HFFc6 (cell line): Measurements from ENCODE around the gene ARHGAP32. TPM values are rescaled to one million over a fixed set of nuclear protein-coding genes. Genes with fewer than 3 reads are reported as not detected.
"Not testable (repeated sequence)": the region's sequence is repeated elsewhere in the genome, so short reads cannot be mapped to it uniquely, and the experiment has no call there.

Experiments
- DNase-seq: peaks from one replicate; pipeline ENCODE4 v3.0.0-alpha.2; 2018
- H3K27ac Mint-ChIP-seq: 2 replicates; pipeline ENCODE4 v1.8.0; 2020; ENCODE audit warnings: mild to moderate bottlenecking, mixed read lengths
- H3K27me3 Mint-ChIP-seq: 2 replicates; pipeline ENCODE4 v1.8.0; 2021; ENCODE audit warnings: mild to moderate bottlenecking, moderate library complexity, mixed read lengths; ENCODE audit not compliant: insufficient read depth
- H3K36me3 Mint-ChIP-seq: 2 replicates; pipeline ENCODE4 v1.8.0; 2021; ENCODE audit warnings: low read depth, mixed read lengths
- H3K4me1 Mint-ChIP-seq: 2 replicates; pipeline ENCODE4 v1.8.0; 2020; ENCODE audit warnings: low read depth, mixed read lengths
- H3K4me3 Mint-ChIP-seq: 2 replicates; pipeline ENCODE4 v1.8.0; 2020; ENCODE audit warnings: mild to moderate bottlenecking, moderate library complexity, mixed read lengths
- H3K9me3 Mint-ChIP-seq: 2 replicates; pipeline ENCODE4 v1.8.0; 2020; ENCODE audit warnings: mild to moderate bottlenecking, mixed read lengths
- total RNA-seq, 6 experiments: library from RNA; stranded (reverse); fragmentation: NEBNext Ultra II Directional; extraction: Animal tissue kit (Norgen Biotek cat#: 25700); gene quantifications; 2 replicates in 1 of 6; 3 replicates in 5 of 6; pipeline ENCODE4 v1.2.3, GENCODE V29; 2021
- TF ChIP-seq, protein P1 (sequence below): fragments of 200-600 bp; sonication (generic); IDR thresholded peaks from 2 replicates; pipeline ENCODE4 v1.5.0; 2021; ENCODE audit warnings: antibody characterized with exemption, mild to moderate bottlenecking

Gene ARHGAP32
- total RNA-seq, 6 experiments from 2014 or later: 7.6 to 8.7 (median 8.0) TPM

DNA sequence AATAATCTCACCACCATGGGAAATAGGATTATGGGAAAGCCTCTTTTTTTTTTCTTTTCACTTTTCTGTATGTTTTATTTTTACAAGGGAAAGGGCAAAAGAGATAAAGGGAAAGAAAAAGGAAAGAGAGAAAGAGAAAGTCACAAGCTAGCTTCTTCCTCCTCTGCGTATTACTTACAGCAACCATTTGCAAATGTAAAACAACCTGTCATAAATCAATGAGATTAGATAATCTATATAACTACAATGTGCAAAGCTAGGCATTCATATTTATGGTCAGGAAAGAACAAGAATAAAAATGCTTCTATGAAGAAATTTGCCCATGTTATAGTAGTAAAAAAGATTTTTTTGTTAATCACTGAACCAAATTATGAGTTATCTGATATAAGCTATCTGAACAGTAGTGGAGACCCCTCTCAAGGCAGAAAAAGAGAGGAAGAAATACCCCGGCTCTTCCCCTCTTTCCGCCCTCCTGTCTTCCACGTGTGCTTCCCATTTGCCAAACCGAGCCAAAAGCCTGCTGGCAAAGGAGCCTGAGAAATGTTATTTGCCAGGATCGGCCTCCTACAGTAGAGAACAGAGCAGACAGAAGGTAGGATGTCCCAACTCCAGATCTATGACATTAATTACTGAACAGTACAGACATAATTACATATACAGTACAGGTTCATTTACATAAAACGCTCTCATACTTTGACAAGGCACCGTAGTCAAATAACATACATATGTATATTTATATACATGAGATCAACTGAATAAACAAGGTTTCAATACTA lies 50.2 kb downstream of the ARHGAP32 start:
- Mint-ChIP-seq H3K27ac (peak overlapping the region; percentile 46), H3K4me1 (peaks cover 47% of the 10 kb centered on the region), H3K4me3 (peak overlapping the region; percentile 39; the same call in 1 of the 2 replicates), H3K36me3 (peaks cover 5% of the 10 kb centered on the region; the same call in 1 of the 2 replicates), H3K9me3 (no peaks in the 10 kb centered on the region), H3K27me3 (no peaks in the 10 kb centered on the region)
- TF ChIP-seq, protein P1, sequence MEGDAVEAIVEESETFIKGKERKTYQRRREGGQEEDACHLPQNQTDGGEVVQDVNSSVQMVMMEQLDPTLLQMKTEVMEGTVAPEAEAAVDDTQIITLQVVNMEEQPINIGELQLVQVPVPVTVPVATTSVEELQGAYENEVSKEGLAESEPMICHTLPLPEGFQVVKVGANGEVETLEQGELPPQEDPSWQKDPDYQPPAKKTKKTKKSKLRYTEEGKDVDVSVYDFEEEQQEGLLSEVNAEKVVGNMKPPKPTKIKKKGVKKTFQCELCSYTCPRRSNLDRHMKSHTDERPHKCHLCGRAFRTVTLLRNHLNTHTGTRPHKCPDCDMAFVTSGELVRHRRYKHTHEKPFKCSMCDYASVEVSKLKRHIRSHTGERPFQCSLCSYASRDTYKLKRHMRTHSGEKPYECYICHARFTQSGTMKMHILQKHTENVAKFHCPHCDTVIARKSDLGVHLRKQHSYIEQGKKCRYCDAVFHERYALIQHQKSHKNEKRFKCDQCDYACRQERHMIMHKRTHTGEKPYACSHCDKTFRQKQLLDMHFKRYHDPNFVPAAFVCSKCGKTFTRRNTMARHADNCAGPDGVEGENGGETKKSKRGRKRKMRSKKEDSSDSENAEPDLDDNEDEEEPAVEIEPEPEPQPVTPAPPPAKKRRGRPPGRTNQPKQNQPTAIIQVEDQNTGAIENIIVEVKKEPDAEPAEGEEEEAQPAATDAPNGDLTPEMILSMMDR: no peak
- DNase-seq: no peak

DNA sequence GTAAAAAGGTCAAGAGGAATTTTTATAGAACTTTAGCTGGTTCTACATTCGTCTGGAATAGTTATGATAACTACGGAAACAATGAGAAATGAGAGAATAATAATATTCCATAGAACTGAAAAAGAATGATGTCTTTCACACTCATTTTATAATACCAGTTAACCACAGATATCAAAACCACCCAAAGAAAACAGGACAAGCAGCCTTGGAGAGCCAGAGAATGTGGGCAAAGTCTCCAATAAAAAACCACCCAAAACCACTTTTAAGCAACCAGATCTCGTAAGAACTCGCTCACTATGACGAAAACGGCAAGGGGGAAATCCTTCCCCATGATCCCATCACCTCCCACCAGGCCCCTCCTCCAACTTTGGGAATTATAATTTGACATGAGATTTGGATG lies 60.8 kb downstream of the ARHGAP32 start:
- peaks cover 2% of the 10 kb centered on the region for H3K27me3 Mint-ChIP-seq
- TF ChIP-seq, protein P1: no peak
- no peak overlapping the region for H3K27ac Mint-ChIP-seq
- no peaks in the 10 kb centered on the region for H3K36me3 Mint-ChIP-seq
- H3K4me1 Mint-ChIP-seq: peaks cover 13% of the 10 kb centered on the region
- H3K4me3 Mint-ChIP-seq: no peak overlapping the region
- DNase-seq: no peak
- no peaks in the 10 kb centered on the region for H3K9me3 Mint-ChIP-seq

DNA sequence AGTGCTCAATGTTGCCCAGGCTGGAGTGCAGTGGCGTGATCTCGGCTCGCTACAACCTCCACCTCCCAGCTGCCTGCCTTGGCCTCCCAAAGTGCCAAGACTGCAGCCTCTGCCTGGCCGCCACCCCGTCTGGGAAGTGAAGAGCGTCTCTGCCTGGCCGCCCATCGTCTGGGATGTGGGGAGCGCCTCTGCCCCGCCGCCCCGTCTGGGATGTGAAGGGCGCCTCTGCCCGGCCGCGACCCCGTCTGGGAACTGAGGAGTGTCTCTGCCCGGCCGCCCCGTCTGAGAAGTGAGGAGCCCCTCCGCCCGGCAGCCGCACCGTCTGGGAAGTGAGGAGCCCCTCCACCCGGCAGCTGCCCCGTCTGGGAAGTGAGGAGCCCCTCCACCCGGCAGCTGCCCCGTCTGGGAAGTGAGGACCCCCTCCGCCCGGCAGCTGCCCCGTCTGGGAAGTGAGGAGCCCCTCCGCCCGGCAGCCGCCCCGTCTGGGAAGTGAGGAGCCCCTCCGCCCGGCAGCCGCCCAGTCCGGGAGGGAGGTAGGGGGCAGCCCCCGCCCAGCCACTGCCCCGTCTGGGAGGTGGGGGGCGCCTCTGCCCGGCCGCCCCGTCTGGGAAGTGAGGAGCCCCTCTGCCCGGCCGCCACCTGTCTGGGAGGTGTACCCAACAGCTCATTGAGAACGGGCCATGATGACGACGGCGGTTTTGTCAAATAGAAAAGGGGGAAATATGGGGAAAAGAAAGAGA lies 63.1 kb downstream of the ARHGAP32 start:
- not testable (repeated sequence) for H3K27me3 Mint-ChIP-seq, H3K27ac Mint-ChIP-seq, H3K36me3 Mint-ChIP-seq, H3K9me3 Mint-ChIP-seq, H3K4me1 Mint-ChIP-seq, DNase-seq, H3K4me3 Mint-ChIP-seq

DNA sequence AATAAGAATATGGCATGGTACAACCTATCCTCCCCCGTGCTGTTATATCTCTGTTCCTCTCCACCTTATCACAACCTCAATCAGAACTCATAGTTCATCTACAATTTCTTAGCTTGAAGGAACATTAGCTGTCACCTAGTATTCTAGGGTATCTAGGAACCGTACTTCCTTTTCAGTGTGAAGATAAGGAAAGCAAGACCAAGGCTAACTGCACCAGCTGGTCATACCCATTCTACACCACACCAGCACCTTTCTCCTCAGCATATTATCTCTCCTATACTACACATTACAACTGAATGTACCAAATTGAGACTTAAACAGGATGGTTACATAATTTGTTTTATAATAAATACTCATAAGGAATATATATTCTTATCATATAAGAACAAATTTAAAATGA lies 73.1 kb downstream of the ARHGAP32 start:
- Mint-ChIP-seq H3K4me1 (peaks cover 21% of the 10 kb centered on the region), H3K4me3 (no peak overlapping the region), H3K36me3 (no peaks in the 10 kb centered on the region), H3K27ac (no peak overlapping the region), H3K27me3 (no peaks in the 10 kb centered on the region), H3K9me3 (no peaks in the 10 kb centered on the region)
- TF ChIP-seq, protein P1: no peak
- no peak for DNase-seq

DNA sequence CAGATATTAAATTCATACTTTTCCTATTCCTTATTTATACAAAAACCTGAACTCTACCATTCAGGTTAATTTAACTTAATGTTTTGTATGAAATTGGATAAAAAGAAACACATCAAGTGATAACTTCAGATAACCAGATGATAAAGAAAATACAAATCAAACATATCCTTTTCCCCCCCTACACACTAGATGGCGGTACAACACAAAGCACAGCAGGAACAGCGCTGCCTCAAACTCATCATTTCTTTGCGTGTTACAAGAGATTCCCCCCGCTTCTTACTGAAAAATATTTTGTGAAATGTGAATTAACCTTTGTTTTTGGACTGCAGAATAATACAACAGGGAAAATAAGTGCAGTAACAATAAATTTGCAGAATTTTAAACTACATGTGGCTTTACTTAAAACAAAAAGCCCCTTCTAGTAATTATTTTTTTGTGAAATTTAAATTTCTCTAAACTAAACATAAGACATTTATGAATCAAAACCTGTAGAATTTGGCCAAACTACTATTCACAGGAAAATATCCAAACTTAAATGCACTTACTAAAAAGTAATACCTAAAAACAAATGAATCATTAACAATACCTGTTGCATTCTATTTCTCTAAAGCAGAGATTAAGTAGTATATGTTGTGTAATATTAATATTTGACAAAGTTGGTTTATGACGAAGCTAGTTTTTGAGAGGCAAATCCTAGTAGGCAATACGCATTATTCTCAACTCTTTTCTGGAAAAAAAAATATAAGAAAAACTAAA lies 74.4 kb downstream of the ARHGAP32 start:
- H3K27me3 Mint-ChIP-seq: no peaks in the 10 kb centered on the region
- peak; percentile 44 for DNase-seq
- no peaks in the 10 kb centered on the region for H3K36me3 Mint-ChIP-seq
- H3K4me1 Mint-ChIP-seq: peaks cover 21% of the 10 kb centered on the region
- TF ChIP-seq, protein P1: peak; percentile 92
- no peak overlapping the region for H3K4me3 Mint-ChIP-seq
- H3K9me3 Mint-ChIP-seq: no peaks in the 10 kb centered on the region
- H3K27ac Mint-ChIP-seq: no peak overlapping the region
